ENCODE data around the gene COLEC11.

DNA sequence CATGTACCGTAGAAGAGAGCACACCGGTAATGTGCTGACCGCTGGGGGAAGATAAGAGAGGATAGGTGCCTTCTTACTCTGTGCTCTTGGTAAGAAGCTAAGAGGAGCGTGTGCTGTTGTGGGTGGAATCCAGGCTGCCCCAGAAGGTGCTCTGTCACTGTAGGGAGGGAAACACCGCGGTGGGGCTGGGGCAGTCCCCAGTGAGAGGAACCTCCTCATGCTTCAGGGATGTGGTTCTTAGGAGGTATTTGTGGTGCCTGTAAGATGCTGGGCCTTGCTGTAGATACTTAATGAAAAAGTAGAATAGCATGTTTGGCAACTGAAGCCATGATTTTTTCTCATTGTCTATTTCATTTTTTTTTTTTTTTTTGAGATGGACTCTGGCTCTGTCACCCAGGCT, 1.1 kb downstream of the COLEC11 start:
- TF ChIP-seq, protein P1, sequence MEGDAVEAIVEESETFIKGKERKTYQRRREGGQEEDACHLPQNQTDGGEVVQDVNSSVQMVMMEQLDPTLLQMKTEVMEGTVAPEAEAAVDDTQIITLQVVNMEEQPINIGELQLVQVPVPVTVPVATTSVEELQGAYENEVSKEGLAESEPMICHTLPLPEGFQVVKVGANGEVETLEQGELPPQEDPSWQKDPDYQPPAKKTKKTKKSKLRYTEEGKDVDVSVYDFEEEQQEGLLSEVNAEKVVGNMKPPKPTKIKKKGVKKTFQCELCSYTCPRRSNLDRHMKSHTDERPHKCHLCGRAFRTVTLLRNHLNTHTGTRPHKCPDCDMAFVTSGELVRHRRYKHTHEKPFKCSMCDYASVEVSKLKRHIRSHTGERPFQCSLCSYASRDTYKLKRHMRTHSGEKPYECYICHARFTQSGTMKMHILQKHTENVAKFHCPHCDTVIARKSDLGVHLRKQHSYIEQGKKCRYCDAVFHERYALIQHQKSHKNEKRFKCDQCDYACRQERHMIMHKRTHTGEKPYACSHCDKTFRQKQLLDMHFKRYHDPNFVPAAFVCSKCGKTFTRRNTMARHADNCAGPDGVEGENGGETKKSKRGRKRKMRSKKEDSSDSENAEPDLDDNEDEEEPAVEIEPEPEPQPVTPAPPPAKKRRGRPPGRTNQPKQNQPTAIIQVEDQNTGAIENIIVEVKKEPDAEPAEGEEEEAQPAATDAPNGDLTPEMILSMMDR (IDR thresholded peaks at IDR 0.05; ENCODE audit: insufficient read depth, low read length, poor library complexity, severe bottlenecking) = no peak
- no peak for TF ChIP-seq EZH2phosphoT487 (conservative IDR thresholded peaks at IDR 0.05; ENCODE audit: low read length)

Data from SU-DHL-6 (cell line).